Measurements from ENCODE around the gene MTRF1L.
"Not testable (repeated sequence)": the region's sequence is repeated elsewhere in the genome, so short reads cannot be mapped to it uniquely, and the experiment has no call there.

The MTRF1L gene

GRCh38 chr6:152981989-152982903 is 20.3 kb downstream of the MTRF1L start:
- TF ChIP-seq POLR2A (IDR thresholded peaks at IDR 0.05; ENCODE audit: low read depth, low read length) = no peak
- no peak for TF ChIP-seq TAF1 (IDR thresholded peaks at IDR 0.05; ENCODE audit: borderline replicate concordance, low read depth, low read length)
- no peak for TF ChIP-seq POLR2AphosphoS5 (IDR thresholded peaks at IDR 0.05; ENCODE audit: low read depth, low read length)
- FAIRE-seq (no peak), DNase-seq (ENCODE audit: insufficient read length) (no peak)

- no peak for DNase-seq (ENCODE audit: insufficient read length)
- FAIRE-seq = no peak
Observed at GRCh38 chr6:152981219-152981618, 21.3 kb downstream of the MTRF1L start.

GRCh38 chr6:152980656-152981055 is 21.9 kb downstream of the MTRF1L start:
- TF ChIP-seq TAF1 (IDR thresholded peaks at IDR 0.05; ENCODE audit: borderline replicate concordance, low read depth, low read length) (no peak), POLR2AphosphoS5 (IDR thresholded peaks at IDR 0.05; ENCODE audit: low read depth, low read length) (no peak), POLR2A (IDR thresholded peaks at IDR 0.05; ENCODE audit: low read depth, low read length) (no peak)
- no peak for FAIRE-seq
- no peak for DNase-seq (ENCODE audit: insufficient read length)

More at GRCh38 chr6:152981219-152981618, 21.3 kb downstream of the MTRF1L start:
- TF ChIP-seq POLR2AphosphoS5 (IDR thresholded peaks at IDR 0.05; ENCODE audit: low read depth, low read length) = no peak
- TF ChIP-seq POLR2A (IDR thresholded peaks at IDR 0.05; ENCODE audit: low read depth, low read length) = no peak
- no peak for TF ChIP-seq TAF1 (IDR thresholded peaks at IDR 0.05; ENCODE audit: borderline replicate concordance, low read depth, low read length)

- DNase-seq (ENCODE audit: insufficient read length) (no peak), FAIRE-seq (peak; percentile 61)
- TF ChIP-seq POLR2AphosphoS5 (IDR thresholded peaks at IDR 0.05; ENCODE audit: low read depth, low read length) (no peak), TAF1 (IDR thresholded peaks at IDR 0.05; ENCODE audit: borderline replicate concordance, low read depth, low read length) (no peak)
Observed at GRCh38 chr6:152979116-152979515, 23.4 kb downstream of the MTRF1L start.

GRCh38 chr6:152978058-152978457 is 24.5 kb downstream of the MTRF1L start:
- DNase-seq (ENCODE audit: insufficient read length) = no peak
- no peak for TF ChIP-seq POLR2AphosphoS5 (IDR thresholded peaks at IDR 0.05; ENCODE audit: low read depth, low read length)
- TF ChIP-seq TAF1 (IDR thresholded peaks at IDR 0.05; ENCODE audit: borderline replicate concordance, low read depth, low read length) = no peak
- no peak for TF ChIP-seq POLR2A (IDR thresholded peaks at IDR 0.05; ENCODE audit: low read depth, low read length)
- no peak for FAIRE-seq

- DNase-seq (ENCODE audit: insufficient read length) = no peak
- no peak for TF ChIP-seq POLR2A (IDR thresholded peaks at IDR 0.05; ENCODE audit: low read depth, low read length)
- no peak for TF ChIP-seq POLR2AphosphoS5 (IDR thresholded peaks at IDR 0.05; ENCODE audit: low read depth, low read length)
- TF ChIP-seq TAF1 (IDR thresholded peaks at IDR 0.05; ENCODE audit: borderline replicate concordance, low read depth, low read length) = no peak
- FAIRE-seq = no peak
Observed at GRCh38 chr6:152977556-152977955, 25.0 kb downstream of the MTRF1L start.

GRCh38 chr6:152976749-152977148 is 25.8 kb downstream of the MTRF1L start:
- no peak for DNase-seq (ENCODE audit: insufficient read length)
- FAIRE-seq = no peak
- TF ChIP-seq POLR2AphosphoS5 (IDR thresholded peaks at IDR 0.05; ENCODE audit: low read depth, low read length) = no peak

- FAIRE-seq = peak; percentile 70
- DNase-seq (ENCODE audit: insufficient read length) = no peak
- TF ChIP-seq POLR2AphosphoS5 (IDR thresholded peaks at IDR 0.05; ENCODE audit: low read depth, low read length) (no peak), TAF1 (IDR thresholded peaks at IDR 0.05; ENCODE audit: borderline replicate concordance, low read depth, low read length) (no peak), POLR2A (IDR thresholded peaks at IDR 0.05; ENCODE audit: low read depth, low read length) (no peak)
Observed at GRCh38 chr6:152975204-152975915, 27.1 kb downstream of the MTRF1L start.

- no peak for FAIRE-seq
- DNase-seq (ENCODE audit: insufficient read length) = no peak
- TF ChIP-seq TAF1 (IDR thresholded peaks at IDR 0.05; ENCODE audit: borderline replicate concordance, low read depth, low read length) (no peak), POLR2A (IDR thresholded peaks at IDR 0.05; ENCODE audit: low read depth, low read length) (no peak), POLR2AphosphoS5 (IDR thresholded peaks at IDR 0.05; ENCODE audit: low read depth, low read length) (no peak)
Observed at GRCh38 chr6:152973916-152974315, 28.6 kb downstream of the MTRF1L start.

GRCh38 chr6:152969688-152970418 is 32.7 kb downstream of the MTRF1L start:
- peak; percentile 62; the same call in 1 of the 2 replicates for TF ChIP-seq POLR2AphosphoS5 (IDR thresholded peaks at IDR 0.05; ENCODE audit: low read depth, low read length)
- no peak for TF ChIP-seq TAF1 (IDR thresholded peaks at IDR 0.05; ENCODE audit: borderline replicate concordance, low read depth, low read length)
- TF ChIP-seq POLR2A (IDR thresholded peaks at IDR 0.05; ENCODE audit: low read depth, low read length) = peak; percentile 33; the same call in 1 of the 2 replicates
- DNase-seq (ENCODE audit: insufficient read length) (no peak), FAIRE-seq (no peak)

- DNase-seq (ENCODE audit: insufficient read length); FAIRE-seq: not testable (repeated sequence)
Observed at GRCh38 chr6:152966168-152966894, 36.2 kb downstream of the MTRF1L start.
